Muscle of arm (tissue), 12 donors: Measurements from ENCODE around the gene TTC22. TPM values are rescaled to one million over a fixed set of nuclear protein-coding genes. Genes with fewer than 3 reads are reported as not detected.
A peak's percentile ranks its signal among the peaks of the same experiment; 100 is the strongest.

Source experiments
- DNase-seq: peaks from one replicate; pipeline ENCODE4 v3.0.0-alpha.2; 2013
- polyA plus RNA-seq, 12 donors: library from polyadenylated mRNA; unstranded; fragments of 120-200 nt; gene quantifications; one replicate each; pipeline ENCODE4 v1.2.1, GENCODE V29; 2013; ENCODE audit not compliant: insufficient read length in 12 of 12

TTC22 gene
- polyA plus RNA-seq, 12 donors, result 0.08 to 5.8 (median 0.14) TPM; not detected in 3

GRCh38 chr1:54835131-54835898, 34.2 kb upstream of the TTC22 start:
- DNase-seq, result no peak

GRCh38 chr1:54834007-54834541, 33.0 kb upstream of the TTC22 start:
- no peak for DNase-seq

- DNase-seq, result no peak
Observed at GRCh38 chr1:54833121-54833520, 32.0 kb upstream of the TTC22 start.

- no peak for DNase-seq
Observed at GRCh38 chr1:54826226-54826816, 25.2 kb upstream of the TTC22 start.

GRCh38 chr1:54825696-54826095, 24.6 kb upstream of the TTC22 start:
- DNase-seq, result no peak

- DNase-seq, result no peak
Observed at GRCh38 chr1:54823670-54824069, 22.5 kb upstream of the TTC22 start.

GRCh38 chr1:54819733-54820132, 18.6 kb upstream of the TTC22 start:
- no peak for DNase-seq

GRCh38 chr1:54819195-54819536, 18.0 kb upstream of the TTC22 start:
- DNase-seq, result no peak

GRCh38 chr1:54818461-54819194, 17.5 kb upstream of the TTC22 start:
- no peak for DNase-seq

- no peak for DNase-seq
Observed at GRCh38 chr1:54816951-54817350, 15.8 kb upstream of the TTC22 start.

GRCh38 chr1:54816130-54816529, 15.0 kb upstream of the TTC22 start:
- DNase-seq, result no peak

GRCh38 chr1:54815086-54815876, 14.2 kb upstream of the TTC22 start:
- DNase-seq, result no peak

- DNase-seq, result no peak
Observed at GRCh38 chr1:54814571-54814970, 13.4 kb upstream of the TTC22 start.

GRCh38 chr1:54814126-54814498, 13.0 kb upstream of the TTC22 start:
- no peak for DNase-seq

- DNase-seq, result no peak
Observed at GRCh38 chr1:54813485-54814125, 12.5 kb upstream of the TTC22 start.

- no peak for DNase-seq
Observed at GRCh38 chr1:54812801-54813484, 11.8 kb upstream of the TTC22 start.

- no peak for DNase-seq
Observed at GRCh38 chr1:54811739-54812655, 10.9 kb upstream of the TTC22 start.

GRCh38 chr1:54811066-54811465, 9.9 kb upstream of the TTC22 start:
- no peak for DNase-seq

GRCh38 chr1:54810153-54810942, 9.2 kb upstream of the TTC22 start:
- DNase-seq, result peak; percentile 44
